Activated naive CD4-positive, alpha-beta T cell treated with anti-CD3 and anti-CD28 coated beads, Interleukin-2, amount 10 ng/mL, durations not matched to agents 7 days and 5 days (primary cell): Measurements from ENCODE around the gene FHIT.

Experiments used
- CTCF ChIA-PET: fragments of 350-600 bp; sonication (Branson Sonifier 250); formaldehyde crosslinking; loops from one replicate; lab custom pipeline; 2021; ENCODE audit warnings: antibody characterized with exemption; lab: Charles Lee
- DNase-seq: peaks from one replicate; pipeline ENCODE4 v3.0.0-alpha.2; 2020
- H3K27ac Mint-ChIP-seq: one replicate; pipeline ENCODE4 v1.8.0; 2021; ENCODE audit warnings: mild to moderate bottlenecking, moderate library complexity, mixed read lengths
- H3K27me3 Mint-ChIP-seq: one replicate; pipeline ENCODE4 v1.8.0; 2021; ENCODE audit warnings: mild to moderate bottlenecking, mixed read lengths
- H3K36me3 Mint-ChIP-seq: one replicate; pipeline ENCODE4 v1.8.0; 2021; ENCODE audit warnings: mixed read lengths
- H3K4me1 Mint-ChIP-seq: one replicate; pipeline ENCODE4 v1.8.0; 2021; ENCODE audit warnings: mixed read lengths
- H3K4me3 Mint-ChIP-seq: one replicate; pipeline ENCODE4 v1.8.0; 2021; ENCODE audit warnings: mild to moderate bottlenecking, moderate library complexity, mixed read lengths
- H3K9me3 Mint-ChIP-seq: one replicate; pipeline ENCODE4 v1.8.0; 2021; ENCODE audit warnings: mixed read lengths

The FHIT gene

GRCh38 chr3:60319179-60319858 is 931.9 kb downstream of the FHIT start:
- DNase-seq, result no peak
- CTCF ChIA-PET, result no interaction called here
- no peaks in the 10 kb centered on the region for H3K36me3 Mint-ChIP-seq
- H3K4me1 Mint-ChIP-seq, result no peaks in the 10 kb centered on the region
- H3K27ac Mint-ChIP-seq, result no peak overlapping the region
- H3K9me3 Mint-ChIP-seq, result peaks cover 3% of the 10 kb centered on the region
- H3K27me3 Mint-ChIP-seq, result no peaks in the 10 kb centered on the region
- H3K4me3 Mint-ChIP-seq, result no peak overlapping the region

DNA sequence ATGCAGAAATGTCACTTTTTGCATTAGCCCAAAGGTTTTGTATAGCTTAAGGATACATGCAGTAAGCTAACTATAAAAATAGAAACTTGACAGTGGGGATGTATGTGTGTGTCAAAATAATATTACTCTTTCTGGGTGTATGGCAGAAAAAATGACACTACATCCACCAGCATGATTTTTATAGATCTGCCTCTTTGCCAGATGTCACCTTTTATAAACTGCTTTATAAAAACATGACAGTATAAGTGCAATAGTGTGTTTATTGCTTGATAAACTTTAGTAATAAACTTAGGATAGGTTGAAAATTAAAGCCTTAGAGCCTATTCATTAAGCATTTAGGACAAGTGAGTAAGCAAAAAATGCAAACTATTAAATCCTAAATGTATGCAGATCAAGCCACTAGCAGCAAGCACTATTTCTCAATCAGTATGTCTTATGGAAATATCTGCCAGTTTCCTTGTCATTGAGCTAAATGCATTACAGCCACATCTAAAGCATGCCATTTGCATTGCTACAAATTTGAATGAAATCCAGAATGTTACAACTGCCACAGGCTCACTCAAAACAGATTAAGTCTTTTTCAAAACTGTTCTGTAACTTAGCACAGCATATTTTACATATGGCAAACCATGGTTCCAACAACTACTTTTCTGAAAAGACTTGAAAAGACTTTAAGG is 935.0 kb downstream of the FHIT start:
- H3K4me3 Mint-ChIP-seq, result no peak overlapping the region
- no peaks in the 10 kb centered on the region for H3K27me3 Mint-ChIP-seq
- H3K9me3 Mint-ChIP-seq, result peaks cover 3% of the 10 kb centered on the region
- no peaks in the 10 kb centered on the region for H3K4me1 Mint-ChIP-seq
- DNase-seq, result no peak
- H3K36me3 Mint-ChIP-seq, result no peaks in the 10 kb centered on the region
- H3K27ac Mint-ChIP-seq, result no peak overlapping the region
- CTCF ChIA-PET, result no interaction called here

DNA sequence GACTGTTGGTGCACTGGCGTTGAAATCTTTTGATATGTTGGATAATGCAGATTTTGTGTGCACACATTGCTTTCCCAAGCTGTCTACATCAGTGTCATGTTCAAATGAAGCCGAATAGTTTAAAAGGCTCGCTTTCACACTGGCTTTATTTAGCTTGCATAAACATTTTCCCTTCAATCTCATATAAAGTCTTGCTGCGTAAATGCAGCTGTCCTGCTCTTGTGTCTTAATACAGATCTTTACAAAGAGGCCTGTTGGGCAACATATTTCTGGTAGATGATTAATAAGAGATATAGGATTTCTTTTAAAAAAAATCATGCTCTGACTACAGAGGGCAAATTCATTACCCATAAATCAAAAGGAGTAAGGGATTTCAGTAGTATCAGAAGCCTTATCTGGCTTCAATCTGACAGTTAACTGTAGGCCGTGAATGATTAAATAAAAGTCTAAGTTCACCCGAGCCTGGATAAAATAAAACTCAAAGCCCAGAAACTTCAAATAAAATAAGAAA is 937.2 kb downstream of the FHIT start:
- CTCF ChIA-PET, result no interaction called here
- no peaks in the 10 kb centered on the region for H3K9me3 Mint-ChIP-seq
- H3K36me3 Mint-ChIP-seq, result no peaks in the 10 kb centered on the region
- no peak overlapping the region for H3K27ac Mint-ChIP-seq
- no peaks in the 10 kb centered on the region for H3K27me3 Mint-ChIP-seq
- DNase-seq, result no peak
- no peak overlapping the region for H3K4me3 Mint-ChIP-seq
- no peaks in the 10 kb centered on the region for H3K4me1 Mint-ChIP-seq

DNA sequence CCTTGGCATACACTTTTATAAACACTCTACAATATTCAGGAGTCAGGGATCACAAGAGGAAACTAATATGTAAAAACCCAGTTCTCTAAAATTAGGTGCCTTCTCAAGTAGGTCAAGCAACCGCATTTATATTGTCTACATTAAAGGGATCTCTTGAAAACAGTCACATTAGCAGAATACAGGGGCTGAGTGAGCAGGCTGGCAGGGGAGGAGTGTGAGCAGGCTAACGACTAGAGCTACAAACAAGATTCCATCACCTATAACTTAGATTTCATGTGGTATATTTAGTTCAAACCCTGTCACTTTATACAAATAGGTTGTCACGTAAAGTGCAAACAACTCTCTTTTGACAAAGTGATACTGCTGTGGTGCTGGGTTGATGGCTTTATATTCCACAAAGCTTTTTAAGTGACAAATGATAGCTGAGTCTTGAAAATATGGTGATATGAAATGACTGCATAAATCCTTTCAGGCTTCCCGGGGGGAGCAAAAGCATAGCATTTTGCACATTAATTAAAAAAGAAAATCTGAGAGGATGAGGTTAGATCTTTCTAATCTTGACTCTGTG is 937.9 kb downstream of the FHIT start:
- Mint-ChIP-seq H3K9me3 (no peaks in the 10 kb centered on the region), H3K4me3 (no peak overlapping the region)
- CTCF ChIA-PET, result no interaction called here

GRCh38 chr3:60309539-60310268 is 941.5 kb downstream of the FHIT start:
- H3K4me1 Mint-ChIP-seq, result no peaks in the 10 kb centered on the region
- no peaks in the 10 kb centered on the region for H3K9me3 Mint-ChIP-seq
- no peak for DNase-seq
- H3K4me3 Mint-ChIP-seq, result no peak overlapping the region
- H3K27me3 Mint-ChIP-seq, result no peaks in the 10 kb centered on the region
- no peaks in the 10 kb centered on the region for H3K36me3 Mint-ChIP-seq
- CTCF ChIA-PET, result no interaction called here
- no peak overlapping the region for H3K27ac Mint-ChIP-seq

More for the DNA sequence above, 937.9 kb downstream of the FHIT start:
- H3K27ac Mint-ChIP-seq, result no peak overlapping the region
- H3K4me1 Mint-ChIP-seq, result no peaks in the 10 kb centered on the region
- no peak for DNase-seq
- no peaks in the 10 kb centered on the region for H3K36me3 Mint-ChIP-seq
- H3K27me3 Mint-ChIP-seq, result no peaks in the 10 kb centered on the region

- H3K4me1 Mint-ChIP-seq, result peaks cover 2% of the 10 kb centered on the region
- no peaks in the 10 kb centered on the region for H3K27me3 Mint-ChIP-seq
- no peak for DNase-seq
- CTCF ChIA-PET, result no interaction called here
- H3K36me3 Mint-ChIP-seq, result no peaks in the 10 kb centered on the region
- H3K4me3 Mint-ChIP-seq, result no peak overlapping the region
- H3K27ac Mint-ChIP-seq, result no peak overlapping the region
- no peaks in the 10 kb centered on the region for H3K9me3 Mint-ChIP-seq
These were observed 942.4 kb downstream of the FHIT start for GRCh38 chr3:60308808-60309207.

DNA sequence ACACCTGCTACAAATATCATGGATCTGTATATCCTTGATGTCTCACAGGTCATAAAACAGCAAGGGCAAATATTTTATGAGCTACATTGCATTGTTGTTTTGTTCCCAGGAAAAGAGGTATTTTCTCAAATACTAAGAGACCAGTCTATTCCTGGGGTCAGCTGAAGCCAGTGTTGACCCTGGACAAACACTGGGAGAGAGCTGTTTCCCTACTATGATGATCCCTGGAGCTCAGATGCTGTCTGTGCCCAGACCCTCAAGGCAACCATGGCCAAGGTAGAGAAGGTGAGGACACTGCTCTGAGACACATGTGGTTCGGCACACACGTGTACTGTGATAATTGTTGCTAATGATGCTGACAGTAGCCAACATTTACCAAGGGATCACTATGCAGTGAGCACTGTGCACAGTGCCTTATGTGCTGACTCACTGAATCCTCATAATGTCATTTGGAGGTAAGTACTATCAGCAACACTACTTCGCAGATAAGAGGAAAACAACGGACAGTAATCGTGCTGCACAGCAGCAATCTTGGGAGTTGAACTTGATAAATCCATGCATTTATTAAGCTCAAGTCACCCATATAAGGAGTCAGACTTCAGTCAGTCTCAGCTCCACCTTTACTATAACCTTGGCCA is 943.6 kb downstream of the FHIT start:
- no peak for DNase-seq
- H3K4me1 Mint-ChIP-seq, result peaks cover 8% of the 10 kb centered on the region
- H3K27ac Mint-ChIP-seq, result no peak overlapping the region
- no peaks in the 10 kb centered on the region for H3K27me3 Mint-ChIP-seq
- H3K4me3 Mint-ChIP-seq, result no peak overlapping the region
- CTCF ChIA-PET, result no interaction called here
- no peaks in the 10 kb centered on the region for H3K36me3 Mint-ChIP-seq
- H3K9me3 Mint-ChIP-seq, result no peaks in the 10 kb centered on the region

DNA sequence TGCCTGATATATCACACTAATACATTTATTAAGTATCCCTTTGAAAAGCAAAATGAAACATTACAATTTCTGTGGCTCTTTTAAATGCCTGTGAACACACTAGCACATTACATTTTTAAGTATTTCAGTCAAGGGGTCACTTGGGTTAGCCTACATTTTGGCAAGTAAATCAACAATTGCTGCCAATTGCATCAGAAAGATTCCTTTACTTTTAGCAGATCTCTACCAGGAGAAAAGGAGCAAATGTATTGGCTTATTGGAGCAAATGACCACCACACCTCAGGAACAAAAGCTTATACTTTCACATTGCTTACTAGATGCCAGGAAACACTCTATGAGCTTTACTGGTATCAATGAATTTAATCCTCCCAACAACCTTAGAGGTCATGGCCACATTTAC is 947.1 kb downstream of the FHIT start:
- Mint-ChIP-seq H3K36me3 (peaks cover 5% of the 10 kb centered on the region), H3K27ac (no peak overlapping the region), H3K4me1 (peaks cover 13% of the 10 kb centered on the region), H3K4me3 (no peak overlapping the region), H3K27me3 (no peaks in the 10 kb centered on the region), H3K9me3 (no peaks in the 10 kb centered on the region)
- DNase-seq, result no peak
- CTCF ChIA-PET, result no interaction called here

DNA sequence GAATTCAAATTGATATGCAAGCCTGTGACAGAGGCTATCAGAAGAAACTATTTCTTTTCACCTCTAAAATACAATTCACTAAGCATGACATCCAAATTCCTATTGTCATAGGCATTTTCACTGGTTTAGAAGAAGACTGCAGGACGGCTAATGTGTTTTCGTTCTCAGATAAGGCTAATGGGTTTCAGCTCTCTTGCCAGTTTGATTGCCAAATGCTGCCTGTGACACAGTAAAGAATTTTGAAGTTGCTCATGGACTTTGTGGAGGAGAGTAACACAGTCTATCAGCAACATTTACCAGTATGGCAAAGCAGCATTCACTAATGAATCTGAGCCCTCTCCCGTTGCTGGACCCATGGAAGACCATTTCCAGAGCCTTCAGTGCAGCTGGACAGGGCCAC is 948.1 kb downstream of the FHIT start:
- Mint-ChIP-seq H3K27me3 (no peaks in the 10 kb centered on the region), H3K4me1 (peaks cover 13% of the 10 kb centered on the region), H3K27ac (no peak overlapping the region), H3K4me3 (no peak overlapping the region), H3K9me3 (peaks cover 2% of the 10 kb centered on the region), H3K36me3 (peaks cover 5% of the 10 kb centered on the region)
- no peak for DNase-seq
- CTCF ChIA-PET, result no interaction called here

DNA sequence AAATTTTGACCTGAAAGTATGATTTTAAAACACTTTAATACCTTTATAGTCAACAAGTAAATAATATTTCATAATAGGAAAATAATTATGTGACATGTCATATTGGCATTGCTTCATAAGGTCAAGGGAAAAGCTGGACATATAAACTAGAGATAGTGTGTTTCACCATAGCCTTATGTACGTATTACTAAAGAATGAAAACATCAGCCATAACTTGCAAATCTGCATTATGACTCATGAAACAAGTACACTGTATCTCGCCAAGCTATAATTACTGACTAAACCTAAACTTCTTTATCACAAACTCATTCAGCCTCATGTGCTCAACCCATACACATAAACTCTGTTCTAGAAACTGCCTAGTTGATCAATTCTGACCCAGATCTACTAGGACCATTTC is 950.1 kb downstream of the FHIT start:
- no peak for DNase-seq
- Mint-ChIP-seq H3K9me3 (peaks cover 8% of the 10 kb centered on the region), H3K4me3 (no peak overlapping the region), H3K36me3 (peaks cover 5% of the 10 kb centered on the region), H3K27me3 (no peaks in the 10 kb centered on the region), H3K4me1 (peaks cover 16% of the 10 kb centered on the region), H3K27ac (no peak overlapping the region)
- CTCF ChIA-PET, result no interaction called here

- no peaks in the 10 kb centered on the region for H3K27me3 Mint-ChIP-seq
- H3K4me1 Mint-ChIP-seq, result peaks cover 24% of the 10 kb centered on the region
- H3K4me3 Mint-ChIP-seq, result no peak overlapping the region
- no peak overlapping the region for H3K27ac Mint-ChIP-seq
- DNase-seq, result no peak
- peaks cover 13% of the 10 kb centered on the region for H3K9me3 Mint-ChIP-seq
- peaks cover 8% of the 10 kb centered on the region for H3K36me3 Mint-ChIP-seq
- CTCF ChIA-PET, result no interaction called here
These were observed 953.1 kb downstream of the FHIT start for GRCh38 chr3:60298141-60298540.

GRCh38 chr3:60294181-60294580 is 957.1 kb downstream of the FHIT start:
- H3K27me3 Mint-ChIP-seq, result no peaks in the 10 kb centered on the region
- CTCF ChIA-PET, result no interaction called here
- no peak for DNase-seq
- H3K36me3 Mint-ChIP-seq, result peaks cover 3% of the 10 kb centered on the region
- H3K4me1 Mint-ChIP-seq, result peaks cover 15% of the 10 kb centered on the region
- H3K4me3 Mint-ChIP-seq, result no peak overlapping the region
- no peak overlapping the region for H3K27ac Mint-ChIP-seq
- peaks cover 15% of the 10 kb centered on the region for H3K9me3 Mint-ChIP-seq

- CTCF ChIA-PET, result no interaction called here
- Mint-ChIP-seq H3K4me3 (no peak overlapping the region), H3K27ac (no peak overlapping the region), H3K9me3 (peaks cover 7% of the 10 kb centered on the region), H3K36me3 (peaks cover 4% of the 10 kb centered on the region), H3K27me3 (no peaks in the 10 kb centered on the region), H3K4me1 (peaks cover 12% of the 10 kb centered on the region)
- DNase-seq, result no peak
These were observed 960.1 kb downstream of the FHIT start for GRCh38 chr3:60291115-60291514.

GRCh38 chr3:60290122-60290492 is 961.1 kb downstream of the FHIT start:
- no peaks in the 10 kb centered on the region for H3K27me3 Mint-ChIP-seq
- H3K9me3 Mint-ChIP-seq, result peaks cover 2% of the 10 kb centered on the region
- peaks cover 3% of the 10 kb centered on the region for H3K36me3 Mint-ChIP-seq
- CTCF ChIA-PET, result no interaction called here
- H3K27ac Mint-ChIP-seq, result no peak overlapping the region
- peaks cover 12% of the 10 kb centered on the region for H3K4me1 Mint-ChIP-seq
- DNase-seq, result no peak
- no peak overlapping the region for H3K4me3 Mint-ChIP-seq
